Bronchial smooth muscle cell (primary cell): ENCODE data around the gene RTEL1. TPM values are rescaled to one million over a fixed set of nuclear protein-coding genes. Genes with fewer than 3 reads are reported as not detected.

Experiments
- total RNA-seq: library from RNA; depleted of rRNA; stranded (reverse); fragments of >200 nt; gene quantifications from 2 replicates; pipeline ENCODE4 v1.2.1, GENCODE V29; 2014

Gene RTEL1, protein sequence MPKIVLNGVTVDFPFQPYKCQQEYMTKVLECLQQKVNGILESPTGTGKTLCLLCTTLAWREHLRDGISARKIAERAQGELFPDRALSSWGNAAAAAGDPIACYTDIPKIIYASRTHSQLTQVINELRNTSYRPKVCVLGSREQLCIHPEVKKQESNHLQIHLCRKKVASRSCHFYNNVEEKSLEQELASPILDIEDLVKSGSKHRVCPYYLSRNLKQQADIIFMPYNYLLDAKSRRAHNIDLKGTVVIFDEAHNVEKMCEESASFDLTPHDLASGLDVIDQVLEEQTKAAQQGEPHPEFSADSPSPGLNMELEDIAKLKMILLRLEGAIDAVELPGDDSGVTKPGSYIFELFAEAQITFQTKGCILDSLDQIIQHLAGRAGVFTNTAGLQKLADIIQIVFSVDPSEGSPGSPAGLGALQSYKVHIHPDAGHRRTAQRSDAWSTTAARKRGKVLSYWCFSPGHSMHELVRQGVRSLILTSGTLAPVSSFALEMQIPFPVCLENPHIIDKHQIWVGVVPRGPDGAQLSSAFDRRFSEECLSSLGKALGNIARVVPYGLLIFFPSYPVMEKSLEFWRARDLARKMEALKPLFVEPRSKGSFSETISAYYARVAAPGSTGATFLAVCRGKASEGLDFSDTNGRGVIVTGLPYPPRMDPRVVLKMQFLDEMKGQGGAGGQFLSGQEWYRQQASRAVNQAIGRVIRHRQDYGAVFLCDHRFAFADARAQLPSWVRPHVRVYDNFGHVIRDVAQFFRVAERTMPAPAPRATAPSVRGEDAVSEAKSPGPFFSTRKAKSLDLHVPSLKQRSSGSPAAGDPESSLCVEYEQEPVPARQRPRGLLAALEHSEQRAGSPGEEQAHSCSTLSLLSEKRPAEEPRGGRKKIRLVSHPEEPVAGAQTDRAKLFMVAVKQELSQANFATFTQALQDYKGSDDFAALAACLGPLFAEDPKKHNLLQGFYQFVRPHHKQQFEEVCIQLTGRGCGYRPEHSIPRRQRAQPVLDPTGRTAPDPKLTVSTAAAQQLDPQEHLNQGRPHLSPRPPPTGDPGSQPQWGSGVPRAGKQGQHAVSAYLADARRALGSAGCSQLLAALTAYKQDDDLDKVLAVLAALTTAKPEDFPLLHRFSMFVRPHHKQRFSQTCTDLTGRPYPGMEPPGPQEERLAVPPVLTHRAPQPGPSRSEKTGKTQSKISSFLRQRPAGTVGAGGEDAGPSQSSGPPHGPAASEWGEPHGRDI (N-terminal part only)
- 7.7 and 9.9 TPM in 2 replicates for total RNA-seq

DNA sequence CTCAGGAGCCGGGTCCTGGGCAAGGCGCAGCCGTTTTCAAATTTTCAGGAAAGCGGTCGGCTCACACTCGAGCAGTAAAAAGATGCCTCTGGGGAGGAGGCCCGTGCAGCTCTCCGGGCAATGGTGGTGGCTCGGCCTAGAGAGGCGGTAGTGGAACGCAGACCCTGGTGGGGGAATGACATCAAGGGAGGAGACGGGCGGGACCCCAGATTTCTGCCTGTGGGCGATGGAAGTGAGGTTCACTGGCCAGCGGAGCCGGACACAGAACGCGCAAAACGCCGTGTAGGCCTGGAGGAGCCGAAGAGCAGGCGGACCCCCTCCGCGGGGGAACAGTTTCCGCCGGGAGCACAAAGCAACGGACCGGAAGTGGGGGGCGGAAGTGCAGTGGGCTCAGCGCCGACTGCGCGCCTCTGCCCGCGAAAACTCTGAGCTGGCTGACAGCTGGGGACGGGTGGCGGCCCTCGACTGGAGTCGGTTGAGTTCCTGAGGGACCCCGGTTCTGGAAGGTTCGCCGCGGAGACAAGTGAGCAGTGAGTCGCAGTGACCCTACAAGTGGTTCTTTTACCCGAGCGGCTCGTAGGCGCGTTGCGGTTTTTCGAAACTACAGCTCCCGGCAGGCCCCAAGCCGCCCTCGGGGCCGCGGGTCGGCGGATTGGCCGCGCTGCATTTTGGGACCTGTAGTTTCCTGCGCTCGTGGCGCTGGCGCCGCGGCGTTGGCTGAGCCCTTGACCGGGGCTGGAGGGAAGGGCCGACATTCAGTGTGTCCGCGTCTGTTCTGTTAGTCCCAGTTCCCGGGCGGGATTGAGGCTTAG lies at the start of gene RTEL1:
RTEL1 (plus strand) TSS at position 376 of the 812 bp plus-strand sequence. CDS start 1,091 bp downstream, outside the sequence.

DNA sequence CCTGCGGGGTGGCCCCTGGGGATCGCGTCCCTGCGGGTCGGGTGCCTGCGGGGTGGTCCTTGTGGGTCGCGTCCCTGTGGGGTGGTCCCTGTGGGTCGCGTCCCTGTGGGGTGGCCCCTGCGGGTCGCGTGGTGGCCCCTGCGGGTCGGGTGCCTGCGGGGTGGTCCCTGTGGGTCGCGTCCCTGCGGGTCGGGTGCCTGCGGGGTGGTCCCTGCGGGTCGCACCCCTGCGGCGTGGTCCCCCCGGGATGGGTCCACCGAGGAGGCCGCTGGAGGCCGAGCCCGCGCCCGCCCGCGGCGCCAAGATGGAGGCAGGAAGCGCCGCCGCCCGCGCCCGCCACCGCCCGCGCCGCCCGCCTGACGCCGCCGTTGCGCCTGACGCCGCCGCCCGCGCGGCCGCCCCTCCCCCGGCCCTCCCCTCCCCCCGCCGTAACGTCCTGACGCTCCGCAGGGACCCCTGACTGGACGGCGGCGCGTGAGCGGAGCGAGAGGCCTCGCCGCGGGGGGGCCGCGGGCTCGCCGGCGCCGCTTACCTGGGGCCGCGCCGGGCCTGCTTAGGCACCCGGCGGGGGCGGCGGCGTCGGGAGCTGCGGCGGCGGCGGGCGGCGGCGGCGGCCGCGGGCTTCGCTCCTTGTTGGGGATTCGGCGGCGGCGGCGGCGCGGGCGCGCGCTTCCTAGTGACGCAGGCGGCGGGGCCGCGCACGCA lies 31.5 kb upstream of the RTEL1 start, which contains the start of gene GMEB2:
GMEB2 (minus strand) TSS at position 678 of the 705 bp plus-strand sequence. CDS start 7,704 bp downstream, outside the sequence.

DNA sequence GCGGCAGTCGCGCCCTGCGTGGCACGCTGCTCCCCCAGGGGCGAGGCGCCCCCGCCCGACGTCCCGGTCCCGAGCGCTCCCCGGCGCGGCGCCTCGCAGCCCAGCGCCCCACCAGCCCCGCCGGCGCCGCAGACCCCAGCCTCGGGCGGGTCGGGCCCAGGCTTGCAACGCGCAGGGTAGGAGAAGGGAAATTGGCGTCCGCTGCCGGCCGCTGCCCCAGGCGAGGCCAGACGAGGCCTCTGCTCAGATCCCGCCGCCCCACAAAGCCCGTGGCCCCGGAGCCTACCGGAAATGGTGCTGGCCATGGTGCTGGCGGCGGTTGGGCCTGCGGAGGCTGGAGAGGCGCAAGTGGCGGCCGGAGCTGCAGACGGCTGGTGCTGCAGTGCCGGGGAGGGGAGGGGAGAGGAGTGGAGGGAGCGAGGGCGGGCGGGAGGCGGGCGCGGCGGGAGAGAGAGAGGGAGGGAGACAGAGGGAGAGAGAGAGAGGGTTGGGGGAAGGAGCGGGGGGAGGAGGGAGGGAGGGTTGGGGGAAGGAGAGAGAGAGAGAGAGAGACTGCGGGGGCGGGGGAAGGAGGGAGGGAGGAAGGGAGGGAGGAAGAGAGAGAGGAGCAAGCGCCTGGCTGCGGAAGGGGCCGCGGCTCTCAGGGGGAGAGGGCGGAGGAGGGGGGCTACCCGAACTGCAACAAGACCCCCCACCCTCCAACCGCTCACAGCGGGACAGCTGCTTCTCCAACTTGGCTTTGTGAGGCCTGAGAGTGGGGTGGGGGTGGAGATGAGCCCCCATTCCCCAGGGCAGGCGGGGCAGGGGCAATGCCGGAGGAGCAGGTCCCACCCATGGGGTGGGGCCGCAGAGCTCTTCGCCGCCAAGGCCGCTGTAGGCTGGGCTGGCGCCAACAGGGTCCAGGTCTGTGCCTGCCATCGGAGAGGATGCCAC lies 4.8 kb upstream of the RTEL1 start, which contains the start of gene STMN3:
STMN3 (minus strand) TSS at position 384 of the 933 bp plus-strand sequence; CDS start at position 305, 79 bp downstream.

DNA sequence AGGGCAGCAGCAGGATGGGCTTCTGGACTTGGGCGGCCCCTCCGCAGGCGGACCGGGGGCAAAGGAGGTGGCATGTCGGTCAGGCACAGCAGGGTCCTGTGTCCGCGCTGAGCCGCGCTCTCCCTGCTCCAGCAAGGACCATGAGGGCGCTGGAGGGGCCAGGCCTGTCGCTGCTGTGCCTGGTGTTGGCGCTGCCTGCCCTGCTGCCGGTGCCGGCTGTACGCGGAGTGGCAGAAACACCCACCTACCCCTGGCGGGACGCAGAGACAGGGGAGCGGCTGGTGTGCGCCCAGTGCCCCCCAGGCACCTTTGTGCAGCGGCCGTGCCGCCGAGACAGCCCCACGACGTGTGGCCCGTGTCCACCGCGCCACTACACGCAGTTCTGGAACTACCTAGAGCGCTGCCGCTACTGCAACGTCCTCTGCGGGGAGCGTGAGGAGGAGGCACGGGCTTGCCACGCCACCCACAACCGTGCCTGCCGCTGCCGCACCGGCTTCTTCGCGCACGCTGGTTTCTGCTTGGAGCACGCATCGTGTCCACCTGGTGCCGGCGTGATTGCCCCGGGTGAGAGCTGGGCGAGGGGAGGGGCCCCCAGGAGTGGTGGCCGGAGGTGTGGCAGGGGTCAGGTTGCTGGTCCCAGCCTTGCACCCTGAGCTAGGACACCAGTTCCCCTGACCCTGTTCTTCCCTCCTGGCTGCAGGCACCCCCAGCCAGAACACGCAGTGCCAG lies 38.7 kb downstream of the RTEL1 start, which contains the start of gene TNFRSF6B:
TNFRSF6B (plus strand) TSS at position 25 of the 729 bp plus-strand sequence; CDS start at position 141, 116 bp downstream.

DNA sequence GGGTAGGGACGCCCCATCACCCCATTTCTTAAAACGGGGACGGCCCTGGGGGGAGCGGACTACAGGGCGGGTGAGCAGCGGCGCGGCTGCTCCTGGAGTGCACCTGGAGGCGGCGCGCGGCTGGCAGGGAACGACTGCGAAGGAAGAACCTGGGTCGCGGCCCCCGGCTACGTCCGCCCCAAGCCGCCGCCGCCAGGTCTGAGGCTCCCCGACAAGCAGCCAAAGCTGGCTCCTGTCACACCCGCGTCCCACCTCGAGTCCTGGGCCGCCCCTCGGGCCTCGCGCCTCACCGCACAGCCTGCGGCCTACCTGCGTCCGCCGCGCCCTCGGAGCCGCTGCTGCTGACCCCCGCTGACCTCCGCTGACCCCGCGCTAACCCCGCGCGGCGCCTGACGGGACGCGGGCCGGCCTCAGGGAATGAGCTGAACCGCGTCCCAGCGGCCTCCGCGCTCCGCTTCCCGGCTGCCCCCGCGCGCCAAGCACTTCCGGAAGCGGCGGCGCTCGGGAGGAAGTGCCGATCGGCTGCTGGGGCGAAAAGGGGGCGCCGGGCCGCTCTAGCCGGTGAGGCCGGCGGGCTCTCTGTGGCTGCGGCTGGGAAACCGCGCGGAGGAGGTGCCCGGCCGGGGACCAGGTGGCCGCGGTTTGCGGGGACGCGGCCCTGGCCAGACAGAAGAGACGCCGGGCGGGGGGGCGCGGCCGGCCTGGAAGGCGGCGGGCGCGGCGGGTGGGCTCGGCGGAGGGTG lies 49.6 kb downstream of the RTEL1 start, which contains the start of the genes ARFRP1 and ZGPAT:
ARFRP1 (minus strand) TSS at position 419 of the 743 bp plus-strand sequence. CDS start 885 bp downstream, outside the sequence.
ZGPAT (plus strand) TSS at position 482 of the 743 bp plus-strand sequence. CDS start 542 bp downstream, outside the sequence.

DNA sequence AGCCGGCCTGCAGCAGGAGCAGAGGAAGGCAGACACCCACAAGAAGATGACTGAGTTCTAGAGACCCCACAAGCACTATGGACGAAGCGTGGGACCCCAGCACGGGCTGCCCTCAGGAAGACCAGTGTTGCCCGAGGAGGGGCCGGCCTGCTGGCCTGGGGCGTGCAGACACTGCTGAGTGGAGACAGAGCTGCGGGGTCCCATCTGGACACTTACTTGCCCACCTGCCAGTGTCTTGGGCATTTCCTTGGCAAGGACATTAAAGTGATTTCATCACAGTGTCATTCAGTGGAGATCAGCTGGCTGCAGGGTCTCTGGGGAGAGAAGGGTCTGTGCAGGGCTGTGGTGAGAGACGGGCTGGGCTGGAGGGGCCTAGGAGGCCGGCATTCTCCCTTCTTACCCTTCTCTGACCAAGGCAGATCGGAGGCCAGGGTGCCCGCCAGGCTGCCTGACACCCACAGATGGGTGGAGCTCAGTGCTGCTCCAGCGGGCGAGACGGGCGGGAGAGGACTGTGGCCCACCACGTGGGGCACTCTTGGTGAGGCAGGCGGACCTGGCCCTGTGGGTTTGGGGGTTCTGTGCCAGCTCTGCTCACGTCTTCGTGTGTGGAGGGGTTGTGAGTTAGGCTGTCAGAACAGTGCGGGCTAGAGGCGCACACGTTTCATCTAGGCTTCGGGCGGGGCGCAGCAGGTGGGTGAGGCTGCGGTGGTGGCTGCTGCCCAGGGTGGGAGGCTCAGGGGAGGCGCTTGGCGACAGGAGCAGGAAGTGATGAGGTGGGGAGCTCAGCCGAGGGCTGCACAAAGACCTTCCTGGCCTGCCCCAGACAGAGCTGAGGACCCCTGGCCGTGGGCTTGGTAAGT lies 78.0 kb downstream of the RTEL1 start, which contains the start of gene LIME1:
LIME1 (plus strand) TSS at position 806 of the 860 bp plus-strand sequence. CDS start 886 bp downstream, outside the sequence.

DNA sequence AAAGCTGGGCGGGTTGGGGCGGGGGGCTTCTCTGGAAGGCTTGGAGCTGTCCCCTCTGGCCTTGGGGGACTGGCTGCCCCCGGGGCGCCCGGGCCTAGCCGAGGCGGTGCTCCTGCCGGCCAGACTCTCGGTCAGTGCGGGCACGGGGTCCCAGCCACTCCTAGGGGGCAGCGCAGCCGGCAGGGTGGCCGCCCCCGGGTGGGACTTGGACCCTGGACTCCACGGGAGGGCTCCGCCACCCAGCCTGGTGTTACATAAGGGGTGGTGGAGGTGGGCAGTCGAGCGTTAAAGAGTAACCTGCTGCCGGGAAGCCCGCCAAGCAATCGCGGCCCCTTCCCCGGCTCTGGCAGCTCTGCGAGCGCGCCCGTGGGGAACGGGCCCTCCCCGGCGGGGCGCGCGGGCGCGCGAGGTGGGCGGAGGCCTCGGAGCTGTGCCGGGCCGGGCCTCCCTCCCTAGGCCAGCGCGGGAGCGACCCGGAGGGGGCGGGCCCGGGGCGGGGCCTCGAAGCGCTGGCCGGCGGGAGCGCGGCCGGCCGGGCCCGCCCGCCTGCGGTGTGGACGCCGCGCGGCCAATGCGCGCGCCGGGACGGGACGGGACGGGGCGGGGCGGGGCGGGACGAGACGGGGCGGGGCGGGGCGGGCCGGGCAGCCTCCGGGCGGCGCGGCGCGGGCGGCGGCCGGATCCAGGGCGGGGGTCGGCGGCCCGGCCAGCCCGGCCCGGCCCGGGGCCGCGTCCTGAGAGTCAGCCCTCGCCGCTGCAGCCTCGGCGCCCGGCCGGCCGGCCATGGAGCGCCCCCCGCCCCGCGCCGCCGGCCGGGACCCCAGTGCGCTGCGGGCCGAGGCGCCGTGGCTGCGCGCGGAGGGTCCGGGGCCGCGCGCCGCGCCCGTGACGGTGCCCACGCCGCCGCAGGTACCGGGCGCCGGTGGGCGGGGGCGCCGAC lies 81.3 kb downstream of the RTEL1 start, which contains the start of gene SLC2A4RG:
SLC2A4RG (plus strand) TSS at position 647 of the 940 bp plus-strand sequence; CDS start at position 784, 137 bp downstream.

Other genes starting within 250 kb of the RTEL1 start
- gene KCNQ2, start 185.7 kb upstream of the RTEL1 start, total RNA-seq = not detected in 2 replicates
- gene EEF1A2, start 159.2 kb upstream of the RTEL1 start, total RNA-seq = 0.43 and 0.79 TPM in 2 replicates
- gene PPDPF, start 137.5 kb upstream of the RTEL1 start, total RNA-seq = 14.9 and 23.5 TPM in 2 replicates
- gene PTK6, start 120.9 kb upstream of the RTEL1 start, total RNA-seq = 0.09 and 0.16 TPM in 2 replicates
- not detected in 2 replicates for gene SRMS, start 110.6 kb upstream of the RTEL1 start, total RNA-seq
- 0.60 and 0.95 TPM in 2 replicates for gene FNDC11, start 104.2 kb upstream of the RTEL1 start, total RNA-seq
- gene HELZ2, start 84.1 kb upstream of the RTEL1 start, total RNA-seq = 36.8 and 38.1 TPM in 2 replicates
- 6.0 and 6.5 TPM in 2 replicates for gene GMEB2, start 31.2 kb upstream of the RTEL1 start, total RNA-seq
- 7.2 and 11.7 TPM in 2 replicates for gene STMN3, start 4.9 kb upstream of the RTEL1 start, total RNA-seq
- gene TNFRSF6B, start 38.3 kb downstream of the RTEL1 start, total RNA-seq = 0.52 and 18.1 TPM in 2 replicates
- 36.7 and 63.4 TPM in 2 replicates for gene ARFRP1, start 49.7 kb downstream of the RTEL1 start, total RNA-seq
- 18.4 and 25.1 TPM in 2 replicates for gene ZGPAT, start 49.7 kb downstream of the RTEL1 start, total RNA-seq
- 2.4 and 3.0 TPM in 2 replicates for gene LIME1, start 78.4 kb downstream of the RTEL1 start, total RNA-seq
- gene SLC2A4RG, start 81.5 kb downstream of the RTEL1 start, total RNA-seq = 17.7 and 18.8 TPM in 2 replicates
- 23.6 and 54.7 TPM in 2 replicates for gene ZBTB46, start 173.0 kb downstream of the RTEL1 start, total RNA-seq
- under 0.01 TPM in 1 of 2 replicates, not detected in the other for gene ABHD16B, start 203.2 kb downstream of the RTEL1 start, total RNA-seq
- gene TPD52L2, start 207.0 kb downstream of the RTEL1 start, total RNA-seq = 95.0 and 133 TPM in 2 replicates
- gene DNAJC5, start 236.8 kb downstream of the RTEL1 start, total RNA-seq = 39.9 and 40.2 TPM in 2 replicates